NCI-H748 treated with DMSO at 0.1 percent for 48 hours (cell line): ENCODE measurements around the gene PON3.
A peak's percentile ranks its signal among the peaks of the same experiment; 100 is the strongest.

Source experiments
- DNase-seq: peaks from one replicate; lab custom pipeline; 2025; lab: John Stamatoyannopoulos, UW

Gene PON3

GRCh38 chr7:95340491-95340890, 55.7 kb downstream of the PON3 start:
- no peak for DNase-seq

GRCh38 chr7:95338832-95339231, 57.3 kb downstream of the PON3 start:
- no peak for DNase-seq

- DNase-seq: no peak
Measured at GRCh38 chr7:95335093-95335492, 61.1 kb downstream of the PON3 start.

- no peak for DNase-seq
Measured at GRCh38 chr7:95334447-95334846, 61.7 kb downstream of the PON3 start.

- no peak for DNase-seq
Measured at GRCh38 chr7:95330961-95331337, 65.2 kb downstream of the PON3 start.

- DNase-seq: no peak
Measured at GRCh38 chr7:95330204-95330960, 65.8 kb downstream of the PON3 start.

- no peak for DNase-seq
Measured at GRCh38 chr7:95327356-95327755, 68.8 kb downstream of the PON3 start.

GRCh38 chr7:95324431-95324830, 71.7 kb downstream of the PON3 start, which contains the start of gene PON1:
PON1 (minus strand) TSS chr7:95324532; CDS start chr7:95324475, 57 bp downstream.
- peak; percentile 62 for DNase-seq

- DNase-seq: no peak
Measured at GRCh38 chr7:95323410-95324129, 72.6 kb downstream of the PON3 start.

GRCh38 chr7:95322854-95323253, 73.3 kb downstream of the PON3 start:
- no peak for DNase-seq

- no peak for DNase-seq
Measured at GRCh38 chr7:95322396-95322795, 73.8 kb downstream of the PON3 start.

- DNase-seq: no peak
Measured at GRCh38 chr7:95321720-95322119, 74.5 kb downstream of the PON3 start.

GRCh38 chr7:95320651-95321050, 75.5 kb downstream of the PON3 start:
- no peak for DNase-seq

GRCh38 chr7:95319570-95319969, 76.6 kb downstream of the PON3 start:
- no peak for DNase-seq

GRCh38 chr7:95318501-95319100, 77.6 kb downstream of the PON3 start:
- DNase-seq: peak; percentile 31

- DNase-seq: no peak
Measured at GRCh38 chr7:95317966-95318365, 78.2 kb downstream of the PON3 start.

- no peak for DNase-seq
Measured at GRCh38 chr7:95317546-95317945, 78.6 kb downstream of the PON3 start.

- no peak for DNase-seq
Measured at GRCh38 chr7:95316588-95316987, 79.6 kb downstream of the PON3 start.

GRCh38 chr7:95312561-95312960, 83.6 kb downstream of the PON3 start:
- no peak for DNase-seq

- DNase-seq: no peak
Measured at GRCh38 chr7:95311389-95311788, 84.8 kb downstream of the PON3 start.

- no peak for DNase-seq
Measured at GRCh38 chr7:95309951-95310350, 86.2 kb downstream of the PON3 start.
